Ovary (tissue), 9 donors: ENCODE data around the gene BMP4. TPM values are rescaled to one million over a fixed set of nuclear protein-coding genes. Genes with fewer than 3 reads are reported as not detected.

Source experiments
- DNase-seq, 5 donors: peaks; one replicate each; pipeline ENCODE4 v3.0.0-alpha.2; 2019 to 2020
- H3K27ac ChIP-seq, 2 donors: fragments of 200-600 bp; one replicate each; pipeline versions ENCODE4 v1.5.1 to v1.8.0; 2019 to 2022
- H3K27me3 ChIP-seq: fragments of 200-600 bp; one replicate; pipeline ENCODE4 v1.8.0; 2022
- H3K36me3 ChIP-seq: fragments of 200-600 bp; sonication (generic); one replicate; pipeline ENCODE4 v1.5.1; 2019
- H3K4me1 ChIP-seq: one replicate; pipeline ENCODE4 v1.8.1; 2013; ENCODE audit warnings: mild to moderate bottlenecking, moderate library complexity; ENCODE audit not compliant: insufficient read depth
- H3K4me3 ChIP-seq: fragments of 200-600 bp; sonication (generic); one replicate; pipeline ENCODE4 v1.5.1; 2017
- H3K9me3 ChIP-seq, 2 donors: fragments of 200-600 bp in 1 of 2; sonication (generic) in 1 of 2; one replicate each; pipeline versions ENCODE4 v1.5.1 to v1.8.1; 2013 to 2019; ENCODE audit warnings: mild to moderate bottlenecking in 1 of 2, moderate library complexity in 1 of 2
- EP300 ChIP-seq: sonication (generic); formaldehyde crosslinking; IDR thresholded peaks from one replicate; pipeline ENCODE4 v1.6.1; 2017; ENCODE audit warnings: antibody characterized with exemption
- POLR2A ChIP-seq: fragments of 450-650 bp; IDR thresholded peaks from one replicate; pipeline ENCODE4 v1.6.1; 2017; ENCODE audit warnings: antibody characterized with exemption, mild to moderate bottlenecking, moderate library complexity
- WGBS, 3 donors: extraction: QIAGEN DNeasy Blood & Tissue Kit in 1 of 3; methylation state at CpG; one replicate each; pipeline versions ENCODE4 v1.1.5 to v1.1.7; 2013 to 2017; 5-methylcytosine and 5-hydroxymethylcytosine counted together
- intact Hi-C, 4 donors: fragments of 100-400 bp; cut with DNase I; formaldehyde crosslinking; loops; one replicate each; pipeline versions ENCODE4 v1.11.0 to v1.15.1; 2022 to 2023
- polyA plus RNA-seq, 2 donors: library from polyadenylated mRNA; stranded (reverse); fragments of 200-250 nt in 1 of 2; fragments of 350-450 nt in 1 of 2; fragmentation: Illumina TruSeq in 1 of 2; extraction: RNeasy Lipid Tissue Mini Kit (QIAGEN cat#74804) in 1 of 2; gene quantifications; one replicate each; pipeline ENCODE4 v1.2.3, GENCODE V29; 2013 to 2014
- total RNA-seq, 7 donors: library from RNA; depleted of rRNA in 2 of 7; stranded (reverse); fragments of >200 nt in 2 of 7; fragmentation: NEBNext Ultra II Directional in 3 of 7; extraction: Animal tissue kit (Norgen Biotek cat#: 25700) in 3 of 7; gene quantifications; one replicate each; pipeline versions ENCODE4 v1.1.0 to v1.2.4, GENCODE V29; 2016 to 2023
- TF ChIP-seq, protein P1 (sequence below), 3 donors: fragments of 450-650 bp in 2 of 3; fragments of 200-600 bp in 1 of 3; IDR thresholded peaks; one replicate each; pipeline versions ENCODE4 v1.5.1 to v1.8.0; 2016 to 2022; ENCODE audit warnings: antibody characterized with exemption in 3 of 3, mild to moderate bottlenecking in 1 of 3
- donor health status: DM: no; HTN: no; CAD: no; lungs with moderate emphysema.
- donor health status: DM: no; HTN: no; CAD: no.
- donor health status: Bipolar disorder and iron deficiency.
- donor health status: DM: yes; HTN: yes; CAD: no.
- donor health status: DM: no; HTN: no; CAD: no.
- donor health status: DM: yes; HTN: yes; CAD: no.

Gene BMP4
- total and polyA plus RNA-seq, 9 donors, result 4.4 to 22.8 (median 13.0) TPM

DNA sequence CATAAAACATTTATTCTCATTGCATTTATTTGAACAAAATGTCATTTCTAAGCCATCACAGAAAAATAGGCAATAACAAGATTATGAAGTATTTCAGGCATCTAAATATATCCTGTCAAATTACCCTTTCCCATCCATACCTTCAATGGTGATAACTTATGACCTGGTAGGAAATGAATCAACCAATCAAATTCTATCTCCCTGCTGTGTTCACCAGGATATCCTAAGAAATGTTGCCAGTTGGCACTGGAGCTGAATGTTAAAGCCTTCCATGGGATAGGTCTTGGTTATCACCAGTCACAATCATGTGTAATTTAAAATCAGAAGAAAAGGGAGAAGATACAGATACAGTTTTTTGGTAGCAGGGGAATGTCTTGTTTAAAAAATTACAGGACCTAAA lies 23.7 kb downstream of the BMP4 start:
- Histone ChIP-seq H3K27ac (no peak overlapping the region), H3K4me3 (no peak overlapping the region), H3K4me1 (no peaks in the 10 kb centered on the region), H3K36me3 (no peaks in the 10 kb centered on the region), H3K27me3 (no peaks in the 10 kb centered on the region), H3K9me3 (no peaks in the 10 kb centered on the region)
- TF ChIP-seq, protein P1, sequence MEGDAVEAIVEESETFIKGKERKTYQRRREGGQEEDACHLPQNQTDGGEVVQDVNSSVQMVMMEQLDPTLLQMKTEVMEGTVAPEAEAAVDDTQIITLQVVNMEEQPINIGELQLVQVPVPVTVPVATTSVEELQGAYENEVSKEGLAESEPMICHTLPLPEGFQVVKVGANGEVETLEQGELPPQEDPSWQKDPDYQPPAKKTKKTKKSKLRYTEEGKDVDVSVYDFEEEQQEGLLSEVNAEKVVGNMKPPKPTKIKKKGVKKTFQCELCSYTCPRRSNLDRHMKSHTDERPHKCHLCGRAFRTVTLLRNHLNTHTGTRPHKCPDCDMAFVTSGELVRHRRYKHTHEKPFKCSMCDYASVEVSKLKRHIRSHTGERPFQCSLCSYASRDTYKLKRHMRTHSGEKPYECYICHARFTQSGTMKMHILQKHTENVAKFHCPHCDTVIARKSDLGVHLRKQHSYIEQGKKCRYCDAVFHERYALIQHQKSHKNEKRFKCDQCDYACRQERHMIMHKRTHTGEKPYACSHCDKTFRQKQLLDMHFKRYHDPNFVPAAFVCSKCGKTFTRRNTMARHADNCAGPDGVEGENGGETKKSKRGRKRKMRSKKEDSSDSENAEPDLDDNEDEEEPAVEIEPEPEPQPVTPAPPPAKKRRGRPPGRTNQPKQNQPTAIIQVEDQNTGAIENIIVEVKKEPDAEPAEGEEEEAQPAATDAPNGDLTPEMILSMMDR (IDR thresholded peaks at IDR 0.05), result no peak
- TF ChIP-seq EP300, result no peak
- TF ChIP-seq POLR2A, result no peak
- intact Hi-C loops, result no loop called here
- DNase-seq, result no peak

- Histone ChIP-seq H3K36me3 (no peaks in the 10 kb centered on the region), H3K4me1 (no peaks in the 10 kb centered on the region), H3K27me3 (no peaks in the 10 kb centered on the region), H3K4me3 (no peak overlapping the region), H3K27ac (no peak overlapping the region), H3K9me3 (no peaks in the 10 kb centered on the region)
- DNase-seq, result peak in 3 of 5 donors; percentile 22 to 39 (median 25)
- intact Hi-C loops, result no loop called here
- WGBS, 3 donors, result 68 to 81% (median 79%) methylated on average over 2 of the region's 2 CpGs
- TF ChIP-seq, protein P1 (IDR thresholded peaks at IDR 0.05), result peak in 1 of 3 donors; percentile 28
- TF ChIP-seq POLR2A (no peak), EP300 (no peak)
Observed at GRCh38 chr14:53929871-53930715, 26.5 kb downstream of the BMP4 start.

DNA sequence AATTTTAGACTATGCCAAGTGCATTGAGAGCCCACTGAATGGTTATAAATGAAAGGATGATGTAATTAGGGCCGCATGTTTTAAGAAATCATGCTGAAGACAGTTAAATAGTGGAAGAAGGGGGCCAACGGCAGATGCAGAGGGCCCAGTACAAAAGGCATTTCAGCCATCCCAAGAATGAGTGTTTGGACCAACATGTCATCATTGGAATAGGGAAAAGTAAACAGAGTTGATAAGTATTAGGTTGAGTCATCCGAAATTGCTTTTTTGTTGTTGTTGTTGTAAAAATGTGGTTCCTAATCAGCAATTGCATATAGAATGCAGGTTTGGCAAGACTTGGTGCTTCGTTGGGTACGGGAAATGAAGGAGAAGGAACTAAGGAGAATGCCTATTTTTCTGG lies 29.5 kb downstream of the BMP4 start:
- H3K9me3 ChIP-seq, result no peaks in the 10 kb centered on the region
- no peak for DNase-seq
- no peak for TF ChIP-seq POLR2A
- TF ChIP-seq, protein P1 (IDR thresholded peaks at IDR 0.05), result no peak
- no peak for TF ChIP-seq EP300
- no peak overlapping the region for H3K4me3 ChIP-seq
- H3K27me3 ChIP-seq, result no peaks in the 10 kb centered on the region
- no peaks in the 10 kb centered on the region for H3K4me1 ChIP-seq
- intact Hi-C loops, result no loop called here
- no peak overlapping the region for H3K27ac ChIP-seq
- 32 to 38% (median 37%) methylated on average over 5 of the region's 5 CpGs for WGBS, 3 donors
- no peaks in the 10 kb centered on the region for H3K36me3 ChIP-seq

- Histone ChIP-seq H3K27me3 (no peaks in the 10 kb centered on the region), H3K36me3 (no peaks in the 10 kb centered on the region), H3K4me3 (no peak overlapping the region), H3K4me1 (no peaks in the 10 kb centered on the region), H3K27ac (no peak overlapping the region), H3K9me3 (no peaks in the 10 kb centered on the region)
- intact Hi-C loops, result no loop called here
- 92% methylated on average over 6 of the region's 6 CpGs for WGBS, 3 donors
- TF ChIP-seq, protein P1 (IDR thresholded peaks at IDR 0.05), result no peak
- TF ChIP-seq EP300, result no peak
- TF ChIP-seq POLR2A, result no peak
- no peak for DNase-seq
Observed at GRCh38 chr14:53925201-53925766, 31.3 kb downstream of the BMP4 start.
